A673 (cell line): Measurements from ENCODE around the gene LRRC55. TPM values are rescaled to one million over a fixed set of nuclear protein-coding genes. Genes with fewer than 3 reads are reported as not detected.

Source experiments
- BruUV-seq: library from RNA; stranded (reverse); fragments of 400-500 nt; replicated peaks from 2 replicates; lab custom pipeline; 2021; lab: Mats Ljungman, UMichigan
- CTCF ChIA-PET: fragments of 300-600 bp; sonication (Branson Sonifier 250); formaldehyde crosslinking; loops from one replicate; lab custom pipeline; 2022; ENCODE audit warnings: antibody characterized with exemption; lab: Charles Lee
- POLR2A ChIA-PET: fragments of 300-600 bp; sonication (Branson Sonifier 250); formaldehyde crosslinking; loops from one replicate; lab custom pipeline; 2022; ENCODE audit warnings: antibody characterized with exemption; ENCODE audit not compliant: low non-redundant PET; lab: Charles Lee
- DNase-seq: peaks from one replicate; pipeline ENCODE4 v3.0.0-alpha.2; 2015; ENCODE audit warnings: low spot score
- H3K27ac ChIP-seq: fragments of 200-600 bp; sonication (generic); 2 replicates; pipeline ENCODE4 v1.5.1; 2016; ENCODE audit warnings: mixed run types, low read depth, mild to moderate bottlenecking, mixed read lengths, antibody characterized with exemption, low read length; ENCODE audit not compliant: poor library complexity, severe bottlenecking
- H3K27me3 ChIP-seq: fragments of 200-600 bp; sonication (generic); replicated peaks from 2 replicates; pipeline ENCODE4 v1.6.1; 2017; ENCODE audit warnings: mixed run types, low read depth, mild to moderate bottlenecking, mixed read lengths, antibody characterized with exemption, low read length; ENCODE audit not compliant: insufficient read depth, poor library complexity
- H3K36me3 ChIP-seq: fragments of 200-600 bp; sonication (generic); 2 replicates; pipeline ENCODE4 v1.6.1; 2016; ENCODE audit warnings: mixed run types, mild to moderate bottlenecking, mixed read lengths, antibody characterized with exemption, low read length; ENCODE audit not compliant: insufficient read depth, poor library complexity, severe bottlenecking
- H3K4me1 ChIP-seq: fragments of 200-600 bp; sonication (generic); 2 replicates; pipeline ENCODE4 v1.6.1; 2017; ENCODE audit warnings: mixed run types, mild to moderate bottlenecking, mixed read lengths, antibody characterized with exemption, low read length; ENCODE audit not compliant: insufficient read depth, poor library complexity, severe bottlenecking
- H3K4me3 ChIP-seq: fragments of 200-600 bp; sonication (generic); 2 replicates; pipeline ENCODE4 v1.5.1; 2016; ENCODE audit warnings: low read depth, mixed run types, mild to moderate bottlenecking, mixed read lengths, low read length; ENCODE audit not compliant: poor library complexity, severe bottlenecking
- H3K9me3 ChIP-seq: fragments of 200-600 bp; sonication (generic); 2 replicates; pipeline ENCODE4 v1.6.1; 2016; ENCODE audit warnings: mixed run types, low read depth, mild to moderate bottlenecking, mixed read lengths, antibody characterized with exemption, low read length; ENCODE audit not compliant: poor library complexity, severe bottlenecking
- EZH2 ChIP-seq: fragments of 200-600 bp; sonication (generic); IDR thresholded peaks from 2 replicates; pipeline ENCODE4 v1.6.1; 2017; ENCODE audit warnings: borderline replicate concordance, low read depth, mild to moderate bottlenecking, mixed read lengths, antibody characterized with exemption, low read length; ENCODE audit not compliant: poor library complexity, severe bottlenecking
- intact Hi-C: fragments of 100-400 bp; cut with micrococcal nuclease; formaldehyde crosslinking; loops from one replicate; pipeline ENCODE4 v1.10.0; 2022; ENCODE audit not compliant: unreplicated experiment
- total RNA-seq: library from RNA; stranded (reverse); gene quantifications from 2 replicates; pipeline ENCODE4 v1.2.3, GENCODE V29; 2021
- TF ChIP-seq, protein P1 (sequence below): fragments of 300-800, 200-600 bp; sonication (generic); conservative IDR thresholded peaks from 2 replicates; pipeline ENCODE4 v1.5.1; 2017; ENCODE audit warnings: low read depth, mild to moderate bottlenecking, antibody characterized with exemption, low read length, moderate library complexity, mixed read lengths

Gene LRRC55
- total RNA-seq, 1 experiment from 2014 or later = 3.0 TPM

DNA sequence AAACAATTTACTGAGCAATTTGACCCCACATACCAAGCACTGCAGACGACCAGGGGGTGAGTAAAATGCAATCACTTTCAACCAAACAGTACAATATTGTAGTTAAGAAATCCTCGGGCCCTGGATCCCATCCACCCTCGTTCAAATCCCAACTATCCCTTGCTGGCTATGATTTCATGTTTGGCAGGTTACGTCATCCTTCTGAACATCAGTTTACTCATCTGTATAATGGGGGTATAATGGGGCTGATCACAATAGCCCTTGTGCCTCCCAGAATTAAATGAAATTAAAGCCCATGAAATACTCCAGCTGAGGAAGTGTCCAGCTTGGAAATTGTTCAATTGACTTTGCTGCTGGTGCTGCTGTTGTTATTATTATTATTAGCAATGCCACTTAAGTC, 34.7 kb downstream of the LRRC55 start:
- DNase-seq = no peak
- ChIA-PET CTCF (no interaction called here), POLR2A (no interaction called here)
- TF ChIP-seq, protein P1, sequence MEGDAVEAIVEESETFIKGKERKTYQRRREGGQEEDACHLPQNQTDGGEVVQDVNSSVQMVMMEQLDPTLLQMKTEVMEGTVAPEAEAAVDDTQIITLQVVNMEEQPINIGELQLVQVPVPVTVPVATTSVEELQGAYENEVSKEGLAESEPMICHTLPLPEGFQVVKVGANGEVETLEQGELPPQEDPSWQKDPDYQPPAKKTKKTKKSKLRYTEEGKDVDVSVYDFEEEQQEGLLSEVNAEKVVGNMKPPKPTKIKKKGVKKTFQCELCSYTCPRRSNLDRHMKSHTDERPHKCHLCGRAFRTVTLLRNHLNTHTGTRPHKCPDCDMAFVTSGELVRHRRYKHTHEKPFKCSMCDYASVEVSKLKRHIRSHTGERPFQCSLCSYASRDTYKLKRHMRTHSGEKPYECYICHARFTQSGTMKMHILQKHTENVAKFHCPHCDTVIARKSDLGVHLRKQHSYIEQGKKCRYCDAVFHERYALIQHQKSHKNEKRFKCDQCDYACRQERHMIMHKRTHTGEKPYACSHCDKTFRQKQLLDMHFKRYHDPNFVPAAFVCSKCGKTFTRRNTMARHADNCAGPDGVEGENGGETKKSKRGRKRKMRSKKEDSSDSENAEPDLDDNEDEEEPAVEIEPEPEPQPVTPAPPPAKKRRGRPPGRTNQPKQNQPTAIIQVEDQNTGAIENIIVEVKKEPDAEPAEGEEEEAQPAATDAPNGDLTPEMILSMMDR = no peak
- no peak for TF ChIP-seq EZH2
- no TSS peak for BruUV-seq
- Histone ChIP-seq H3K27ac (no peak overlapping the region), H3K27me3 (no peaks in the 10 kb centered on the region), H3K9me3 (no peaks in the 10 kb centered on the region), H3K4me1 (peaks cover 3% of the 10 kb centered on the region), H3K4me3 (no peak overlapping the region), H3K36me3 (no peaks in the 10 kb centered on the region)
- intact Hi-C loops = no loop called here

DNA sequence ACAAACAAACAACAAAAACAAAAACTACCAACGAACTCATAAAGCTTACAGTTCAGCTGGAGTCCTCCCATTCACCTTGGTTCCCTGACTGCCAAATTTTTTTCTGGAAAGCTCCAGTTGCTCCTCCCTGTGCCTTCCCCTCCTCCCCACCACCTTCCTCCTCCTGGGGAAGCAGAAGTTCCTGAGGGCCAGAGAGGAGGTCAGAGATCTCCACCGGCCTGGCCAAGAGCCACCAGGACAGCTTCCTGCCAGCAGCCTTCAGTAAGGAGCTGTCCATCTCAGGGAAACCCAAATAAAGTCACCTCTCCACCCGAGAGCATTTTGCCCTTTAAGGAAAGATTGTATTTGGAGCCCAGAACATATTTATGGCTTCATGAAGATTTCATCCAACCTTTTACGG, 35.3 kb downstream of the LRRC55 start:
- BruUV-seq = no TSS peak
- no peak for TF ChIP-seq EZH2
- TF ChIP-seq, protein P1 = no peak
- no peak overlapping the region for H3K4me3 ChIP-seq
- peaks cover 3% of the 10 kb centered on the region for H3K4me1 ChIP-seq
- no peaks in the 10 kb centered on the region for H3K9me3 ChIP-seq
- no peak for DNase-seq
- H3K27ac ChIP-seq = no peak overlapping the region
- ChIA-PET POLR2A (no interaction called here), CTCF (no interaction called here)
- no peaks in the 10 kb centered on the region for H3K27me3 ChIP-seq
- intact Hi-C loops = no loop called here
- H3K36me3 ChIP-seq = no peaks in the 10 kb centered on the region

DNA sequence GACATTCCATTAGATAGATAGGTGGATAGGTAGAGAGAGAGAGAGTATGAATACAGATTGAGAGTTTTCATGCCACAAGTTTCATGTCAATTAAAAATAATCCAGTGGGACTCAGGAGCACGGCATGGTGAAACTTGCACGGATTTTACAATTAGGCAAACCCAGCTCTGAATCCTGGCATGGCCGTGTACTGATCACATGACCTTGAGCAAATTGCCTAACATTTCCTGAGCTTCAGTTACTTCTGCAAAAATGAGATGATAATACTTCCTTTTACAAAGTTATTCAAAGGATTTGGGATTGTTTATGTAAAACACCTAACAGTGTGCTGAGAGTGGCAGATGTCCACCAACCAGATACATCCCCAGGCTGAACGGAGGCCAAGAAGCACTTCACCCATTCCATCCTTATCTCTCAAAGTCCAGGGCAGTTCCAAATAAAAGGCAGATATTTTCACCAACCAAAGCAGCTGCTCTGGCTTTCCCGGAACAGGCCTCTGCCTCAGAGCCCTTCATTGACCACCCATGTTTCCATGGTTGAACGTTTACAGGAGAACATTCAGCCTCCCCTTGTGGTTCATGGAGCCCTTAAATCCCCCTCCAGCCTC, 37.4 kb downstream of the LRRC55 start:
- H3K9me3 ChIP-seq = no peaks in the 10 kb centered on the region
- H3K27ac ChIP-seq = no peak overlapping the region
- BruUV-seq = no TSS peak
- peak; percentile 24 for DNase-seq
- no peaks in the 10 kb centered on the region for H3K27me3 ChIP-seq
- TF ChIP-seq, protein P1 = no peak
- TF ChIP-seq EZH2 = no peak
- ChIA-PET CTCF (interaction anchor here (0.6 kb wide), 1 partner anchor 31 kb away, joined by 7 read pairs; no protein-coding TSS in a partner anchor), POLR2A (no interaction called here)
- intact Hi-C loops = no loop called here
- no peaks in the 10 kb centered on the region for H3K36me3 ChIP-seq
- no peak overlapping the region for H3K4me3 ChIP-seq
- no peaks in the 10 kb centered on the region for H3K4me1 ChIP-seq
